ENCODE data around the gene N4BP2L1. TPM values are rescaled to one million over a fixed set of nuclear protein-coding genes. Genes with fewer than 3 reads are reported as not detected.

The N4BP2L1 gene
- total RNA-seq, 2 donors from 2014 or later = 10.1 to 10.4 TPM

DNA sequence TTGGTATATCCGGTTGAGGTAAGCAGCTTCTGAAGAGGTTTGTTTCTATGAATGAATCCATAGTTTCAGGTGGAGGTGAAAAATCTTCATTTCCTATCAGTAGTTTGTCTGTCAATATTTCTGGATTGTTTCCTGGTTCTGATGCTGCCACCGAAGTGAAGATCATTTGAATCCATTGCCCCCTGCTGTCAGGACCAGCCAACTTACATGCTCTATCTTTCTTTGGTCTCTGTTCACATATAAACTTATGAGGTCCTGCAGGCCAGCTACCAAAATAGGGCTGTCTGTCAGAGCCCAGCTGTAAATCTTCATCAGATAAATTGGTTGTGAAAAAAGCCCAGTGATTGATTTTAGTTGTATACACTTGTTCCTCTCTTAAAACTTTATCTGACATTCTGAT, 15.2 kb upstream of the N4BP2L1 start:
- intact Hi-C loops (cut with DNase I) = no loop called here
- DNase-seq (ENCODE audit: low spot score) = no peak

DNA sequence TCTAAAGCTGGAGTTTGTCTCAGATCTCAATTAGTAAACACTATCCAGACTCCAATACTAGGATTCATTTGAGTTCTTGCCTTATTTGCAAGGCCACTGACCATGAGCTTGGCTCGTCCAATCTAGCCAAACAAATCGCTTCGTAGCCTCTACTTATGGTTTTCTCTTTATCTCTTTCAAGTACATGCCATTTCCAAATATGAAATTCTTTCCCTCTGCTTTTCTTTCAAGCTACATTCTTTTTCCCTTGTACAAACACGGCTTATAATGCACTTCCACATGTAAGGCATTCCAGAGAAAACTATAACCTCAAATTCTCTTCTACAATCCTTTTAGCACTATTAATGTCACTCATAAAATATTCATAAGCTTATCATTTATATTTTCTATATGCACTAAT, 10.9 kb upstream of the N4BP2L1 start:
- intact Hi-C loops (cut with DNase I) = no loop called here
- DNase-seq (ENCODE audit: low spot score) = no peak

GRCh38 chr13:32432856-32433255, 4.9 kb upstream of the N4BP2L1 start:
- intact Hi-C loops (cut with DNase I) = no loop called here
- no peak for DNase-seq (ENCODE audit: low spot score)

DNA sequence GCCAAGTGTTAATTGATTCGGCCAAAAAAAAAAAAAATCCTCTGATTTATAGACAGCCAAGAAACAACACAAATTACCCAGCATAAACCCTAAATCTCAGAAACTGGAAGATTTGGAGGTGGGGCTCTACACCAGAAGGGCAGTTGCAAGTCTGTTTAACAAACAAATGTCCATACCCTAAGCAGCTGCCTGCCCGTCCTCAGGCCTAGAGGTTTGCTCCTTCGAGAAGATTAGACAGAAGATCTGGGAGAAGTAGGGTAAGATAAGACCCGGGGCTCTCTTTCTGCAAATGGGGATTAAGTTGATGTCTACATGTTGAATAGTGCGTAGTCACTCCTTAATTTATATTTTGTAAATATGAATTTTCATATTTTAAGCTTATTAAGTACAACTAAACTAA, 3.4 kb upstream of the N4BP2L1 start:
- DNase-seq (ENCODE audit: low spot score) = no peak
- intact Hi-C loops (cut with DNase I) = no loop called here

GRCh38 chr13:32430018-32430747, 2.3 kb upstream of the N4BP2L1 start:
- DNase-seq (ENCODE audit: low spot score) = no peak

GRCh38 chr13:32429433-32429909, 1.5 kb upstream of the N4BP2L1 start:
- DNase-seq (ENCODE audit: low spot score) = no peak
- intact Hi-C loops (cut with DNase I) = no loop called here

More at GRCh38 chr13:32430018-32430747, 2.3 kb upstream of the N4BP2L1 start:
- intact Hi-C loops (cut with DNase I) = no loop called here

DNA sequence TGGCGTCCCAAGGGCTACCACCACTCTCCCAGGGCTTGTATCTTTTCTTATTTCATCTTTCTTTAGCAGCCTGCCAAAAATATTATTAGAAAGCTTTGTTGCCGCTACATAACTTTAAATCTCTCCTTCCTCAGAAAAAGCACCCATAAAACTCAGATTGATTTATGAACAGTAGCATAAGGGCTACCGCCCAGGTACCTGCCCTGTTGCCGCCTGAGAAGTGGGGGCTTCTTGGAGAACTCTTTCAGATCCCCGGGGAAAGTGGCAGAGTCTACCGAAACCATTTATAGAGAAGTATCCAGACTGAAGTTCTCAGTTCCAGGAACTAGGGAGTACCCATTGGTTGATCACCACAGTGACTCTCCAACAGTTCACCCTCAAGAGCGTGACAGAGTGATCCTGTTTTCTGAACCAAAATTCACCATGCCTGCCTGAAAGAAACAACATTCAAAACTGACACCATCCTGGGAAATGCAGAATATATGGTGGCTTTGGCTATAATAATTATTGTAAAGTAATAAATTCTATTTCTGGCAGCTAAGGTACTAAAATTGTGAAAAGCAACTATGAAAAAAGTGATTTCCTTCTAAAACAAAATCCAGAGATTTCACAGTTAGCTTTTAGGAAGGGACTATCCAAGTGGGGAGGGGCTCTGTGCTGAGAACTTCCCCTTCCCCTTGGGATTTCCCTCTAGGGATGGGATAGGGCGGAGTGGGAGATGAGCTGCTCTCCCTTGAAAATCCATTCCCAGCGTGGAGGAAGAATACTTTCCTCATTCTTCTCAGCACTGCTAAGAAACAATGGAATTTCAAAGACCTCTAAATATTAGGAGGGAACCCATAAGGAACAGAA, 877 bp upstream of the N4BP2L1 start:
- DNase-seq (ENCODE audit: low spot score) = no peak
- intact Hi-C loops (cut with DNase I) = no loop called here

- DNase-seq (ENCODE audit: low spot score) = peak; percentile 85
- intact Hi-C loops (cut with DNase I) = no loop called here
Measured at GRCh38 chr13:32426990-32427851, 709 bp downstream of the N4BP2L1 start.

- DNase-seq (ENCODE audit: low spot score) = no peak
- intact Hi-C loops (cut with DNase I) = no loop called here
Measured at GRCh38 chr13:32426191-32426989, 1.5 kb downstream of the N4BP2L1 start.

DNA sequence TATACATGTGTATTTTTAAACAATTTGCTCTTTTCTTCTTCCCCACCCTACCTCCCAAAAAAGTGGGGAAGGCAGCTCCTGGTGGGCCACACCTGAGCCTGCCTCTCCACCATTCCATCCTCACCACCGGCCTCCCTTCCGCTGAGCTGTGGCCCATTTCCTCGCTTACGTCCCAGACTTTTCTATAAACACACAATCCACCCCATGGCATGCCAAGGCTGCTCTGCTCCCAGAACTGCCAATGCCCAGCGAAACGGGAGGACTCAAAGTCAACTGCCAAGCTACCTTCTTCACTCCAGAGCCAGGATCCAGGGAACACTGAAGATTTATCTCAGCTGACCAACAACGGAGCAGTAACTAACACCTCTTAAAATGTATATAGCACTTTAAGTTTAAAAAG, 2.8 kb downstream of the N4BP2L1 start:
- intact Hi-C loops (cut with DNase I) = no loop called here
- DNase-seq (ENCODE audit: low spot score) = no peak

DNA sequence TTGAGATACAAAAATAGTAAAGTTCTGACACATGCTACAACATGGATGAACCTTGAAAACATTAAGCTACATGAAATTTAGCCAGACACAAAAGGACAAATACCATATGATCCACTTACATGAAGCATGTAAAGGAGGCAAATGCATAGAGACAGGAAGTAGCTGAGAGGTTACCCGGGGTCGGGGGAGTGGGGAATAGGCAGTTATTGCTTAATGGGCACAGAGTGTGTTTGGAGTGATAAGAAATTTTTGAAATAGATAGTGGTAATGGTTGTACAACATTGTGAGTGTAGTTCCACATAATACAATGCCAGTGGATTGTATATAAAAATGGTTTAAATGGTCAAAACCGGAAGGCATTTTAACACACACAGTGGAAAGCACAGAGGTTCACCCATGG, 4.3 kb downstream of the N4BP2L1 start:
- no peak for DNase-seq (ENCODE audit: low spot score)
- intact Hi-C loops (cut with DNase I) = no loop called here

DNA sequence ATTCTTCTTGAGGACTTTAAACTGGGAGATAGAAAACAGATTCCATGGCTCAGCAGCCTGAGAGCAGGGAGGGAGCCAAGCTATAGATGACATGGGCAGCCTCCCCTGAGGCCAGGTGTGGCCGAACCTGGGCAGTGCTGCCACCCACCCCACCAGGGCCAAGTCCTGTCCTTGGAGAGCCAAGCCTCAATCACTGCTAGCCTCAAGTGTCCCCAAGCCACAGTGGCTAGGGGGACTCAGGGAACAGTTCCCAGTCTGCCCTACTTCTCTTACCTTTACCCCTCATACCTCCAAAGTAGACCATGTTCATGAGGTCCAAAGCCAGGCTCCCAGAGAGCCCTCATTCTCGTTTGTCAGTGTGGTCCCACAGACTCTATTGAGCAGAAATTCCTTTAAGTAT, 8.1 kb downstream of the N4BP2L1 start:
- no peak for DNase-seq (ENCODE audit: low spot score)
- intact Hi-C loops (cut with DNase I) = no loop called here

DNA sequence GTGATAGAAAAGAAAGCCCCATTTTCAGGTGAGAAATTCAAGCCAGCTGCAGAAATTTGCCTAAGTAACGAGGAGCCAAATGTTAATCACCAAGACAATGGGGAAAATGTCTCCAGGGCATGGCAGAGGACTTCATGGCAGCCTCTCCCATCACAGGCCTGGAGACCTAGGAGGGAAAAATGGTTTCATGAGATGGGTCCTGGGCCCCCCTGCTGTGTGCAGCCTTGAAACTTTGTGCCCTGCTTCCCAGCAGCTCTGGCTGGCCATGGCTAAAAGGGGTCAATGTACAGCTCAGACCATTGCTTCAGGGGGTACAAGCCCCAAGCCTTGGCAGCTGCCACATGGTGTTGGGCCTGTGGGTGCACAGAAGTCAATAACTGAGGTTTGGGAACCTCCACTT, 9.9 kb downstream of the N4BP2L1 start:
- intact Hi-C loops (cut with DNase I) = no loop called here
- no peak for DNase-seq (ENCODE audit: low spot score)

DNA sequence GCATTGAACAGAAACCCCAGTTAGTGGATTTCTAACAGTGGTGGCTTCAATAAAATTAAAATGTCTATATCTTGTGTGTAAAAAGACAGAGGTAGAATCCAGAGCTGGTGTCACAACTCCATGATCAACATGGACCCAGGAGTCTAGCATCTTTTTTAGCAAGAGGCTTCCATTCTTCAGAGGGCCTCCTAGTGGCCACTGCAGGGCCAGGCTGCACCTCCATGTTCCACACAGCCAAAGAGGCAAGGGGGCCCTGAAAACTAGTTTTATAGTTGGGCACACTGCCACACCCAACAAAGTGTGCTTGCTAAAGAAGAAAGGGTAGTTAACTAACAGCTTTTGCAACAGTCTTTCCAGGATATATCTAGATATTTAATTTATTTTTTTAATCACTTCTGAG, 12.9 kb downstream of the N4BP2L1 start:
- intact Hi-C loops (cut with DNase I) = no loop called here

DNA sequence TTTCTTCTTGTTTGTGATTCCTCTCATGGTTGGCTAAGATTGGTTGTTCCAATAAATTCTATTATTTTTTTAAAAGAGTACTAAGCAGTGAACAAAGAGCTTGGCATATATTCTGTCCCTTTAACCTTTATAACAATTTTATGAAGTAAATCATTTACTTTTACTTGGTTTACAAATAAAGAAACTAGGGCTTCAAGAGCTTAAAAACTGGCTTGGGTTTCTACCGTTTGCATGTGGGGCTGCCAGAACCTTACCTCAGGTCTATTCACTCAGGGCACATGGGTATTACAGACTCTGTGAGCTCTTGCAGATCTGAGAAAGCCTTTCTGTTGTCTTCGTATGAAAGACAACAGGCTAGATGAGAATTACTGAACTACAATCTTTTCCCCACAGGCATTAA, 13.3 kb downstream of the N4BP2L1 start:
- no peak for DNase-seq (ENCODE audit: low spot score)
- intact Hi-C loops (cut with DNase I) = no loop called here

More for the DNA sequence above, 12.9 kb downstream of the N4BP2L1 start:
- no peak for DNase-seq (ENCODE audit: low spot score)

DNA sequence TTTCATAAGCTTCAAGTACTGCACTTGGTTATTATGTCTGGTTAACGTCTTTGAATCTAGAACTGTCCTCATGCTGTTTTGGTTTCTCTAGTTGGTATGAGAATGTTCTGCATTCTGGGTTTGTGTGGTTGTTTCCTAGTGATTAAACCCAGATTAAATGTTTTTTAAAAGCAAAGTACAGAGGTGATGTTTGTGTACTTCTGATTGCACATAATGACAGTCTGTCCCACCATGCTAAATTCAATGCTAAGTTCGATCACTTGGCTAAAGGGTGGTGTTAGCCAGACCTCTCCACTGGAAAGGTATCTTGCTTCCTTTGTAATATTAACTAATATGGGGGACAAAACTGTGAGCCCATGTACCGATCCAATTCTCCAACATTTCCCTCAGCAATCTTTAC, 14.6 kb downstream of the N4BP2L1 start:
- intact Hi-C loops (cut with DNase I) = no loop called here
- DNase-seq (ENCODE audit: low spot score) = no peak

- peak; percentile 88 for DNase-seq (ENCODE audit: low spot score)
- intact Hi-C loops (cut with DNase I) = no loop called here
Measured at GRCh38 chr13:32409561-32410421, 18.1 kb downstream of the N4BP2L1 start.

- no peak for DNase-seq (ENCODE audit: low spot score)
- intact Hi-C loops (cut with DNase I) = no loop called here
Measured at GRCh38 chr13:32409001-32409313, 19.0 kb downstream of the N4BP2L1 start.
